Hematopoietic multipotent progenitor cell treated with erythropoietin and hydrocortisone succinate and interleukin-3 and kit ligand, for 15 days (in vitro differentiated cells): Measurements from ENCODE around the gene EYA4.

Experiments used
- DNase-seq: peaks from one replicate; pipeline ENCODE4 v3.0.0-alpha.2; 2015; ENCODE audit warnings: low spot score

Gene EYA4

DNA sequence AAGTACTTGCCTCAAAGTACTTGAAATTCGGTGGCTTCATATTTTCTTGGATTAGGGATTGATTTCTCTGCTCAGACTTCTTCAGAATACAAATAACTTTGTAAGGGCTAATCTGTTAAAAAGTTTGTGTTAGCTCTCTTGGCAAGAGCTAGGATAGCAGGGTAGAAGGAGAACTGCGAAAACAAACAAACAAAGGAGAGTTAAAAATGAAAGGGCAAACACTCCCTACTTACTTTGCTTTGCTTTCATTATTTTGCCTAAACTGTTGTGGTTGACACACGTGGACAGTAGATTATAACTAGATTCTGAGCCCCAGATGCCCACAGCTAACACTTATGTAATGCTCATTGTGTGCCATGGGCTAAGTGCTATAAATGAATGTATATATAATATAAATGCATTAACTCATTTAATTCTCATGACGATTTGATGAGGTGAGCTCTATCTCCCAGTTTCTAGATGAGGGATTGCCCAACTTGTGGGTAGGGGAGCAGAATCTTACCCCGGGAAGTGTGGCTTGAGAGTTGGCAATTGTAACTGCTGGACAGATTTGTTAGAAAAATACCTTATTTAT, 48.7 kb downstream of the EYA4 start:
- DNase-seq: no peak

DNA sequence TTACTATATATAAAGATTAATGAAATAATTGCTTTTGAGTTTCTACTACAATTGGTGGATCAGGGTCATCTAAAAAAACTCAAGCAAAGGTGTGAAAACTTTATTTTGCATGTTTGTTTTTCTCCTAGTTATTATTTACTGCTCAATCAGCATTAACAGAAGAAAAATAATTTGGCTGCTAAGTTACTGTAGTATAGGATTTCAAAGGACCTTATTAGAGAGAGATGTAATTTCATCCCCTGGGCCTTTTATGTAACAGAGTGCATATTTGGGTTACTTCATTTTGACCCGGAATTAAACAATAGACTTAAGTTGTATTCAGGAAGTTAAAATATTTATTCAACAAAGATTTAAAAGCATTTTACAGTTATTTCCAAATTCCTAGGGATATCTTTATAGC, 49.8 kb downstream of the EYA4 start:
- no peak for DNase-seq

DNA sequence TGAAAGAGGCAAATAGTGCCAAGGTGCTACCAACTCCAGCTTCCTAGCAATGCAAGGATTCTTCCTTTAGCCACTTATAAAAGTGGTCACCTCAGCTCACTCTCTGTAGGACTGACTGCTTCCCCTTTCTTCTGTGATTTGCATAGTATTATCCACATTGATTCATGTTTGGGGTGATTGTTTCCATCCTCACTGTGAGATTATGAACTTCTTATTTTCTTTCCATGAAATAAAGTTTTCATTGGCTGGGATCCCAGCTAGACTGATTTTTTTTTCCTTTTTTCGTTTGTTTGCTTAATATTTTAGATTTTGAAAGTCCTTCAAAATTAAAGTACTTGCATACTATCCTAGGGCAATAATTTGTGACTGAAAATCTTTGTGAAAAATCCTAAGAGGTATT, 50.5 kb downstream of the EYA4 start:
- DNase-seq: no peak

DNA sequence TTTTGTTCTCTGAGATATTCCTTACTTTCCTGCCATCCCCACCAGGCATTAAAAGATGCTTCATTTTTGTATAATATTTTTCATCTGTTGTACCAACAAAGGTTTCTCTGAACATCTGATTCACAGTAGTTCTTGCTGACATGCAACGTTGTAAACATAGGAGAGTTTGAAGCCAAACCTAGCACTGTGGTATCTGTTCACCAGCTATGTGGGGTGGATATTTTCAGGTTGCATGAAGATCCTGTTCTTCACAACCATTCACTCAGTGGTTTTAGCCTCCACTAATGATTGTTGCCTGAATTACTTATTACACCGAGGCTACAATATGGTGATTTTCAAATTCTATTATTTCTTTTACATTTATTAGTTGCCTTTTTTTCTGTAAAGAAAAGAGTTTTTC, 56.5 kb downstream of the EYA4 start:
- no peak for DNase-seq

DNA sequence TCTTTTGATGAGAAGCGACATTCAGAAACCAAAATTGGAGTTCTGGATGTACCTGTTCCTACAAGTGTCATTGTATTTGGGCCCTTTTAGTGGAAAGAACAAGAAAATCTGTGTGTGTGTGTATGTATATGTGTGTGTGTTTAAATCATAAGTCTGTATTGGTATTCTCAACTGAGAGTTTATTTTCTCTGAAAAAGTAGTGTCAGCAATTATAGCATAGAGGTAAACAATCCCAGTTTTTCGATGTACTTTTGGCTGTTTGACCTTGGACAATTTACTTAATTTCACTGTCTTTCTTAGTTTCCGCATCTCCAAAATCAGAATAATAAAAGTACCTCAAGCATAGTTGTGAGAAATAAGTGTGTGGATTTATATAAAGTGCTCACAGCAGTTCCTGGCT, 57.2 kb downstream of the EYA4 start:
- DNase-seq: no peak

DNA sequence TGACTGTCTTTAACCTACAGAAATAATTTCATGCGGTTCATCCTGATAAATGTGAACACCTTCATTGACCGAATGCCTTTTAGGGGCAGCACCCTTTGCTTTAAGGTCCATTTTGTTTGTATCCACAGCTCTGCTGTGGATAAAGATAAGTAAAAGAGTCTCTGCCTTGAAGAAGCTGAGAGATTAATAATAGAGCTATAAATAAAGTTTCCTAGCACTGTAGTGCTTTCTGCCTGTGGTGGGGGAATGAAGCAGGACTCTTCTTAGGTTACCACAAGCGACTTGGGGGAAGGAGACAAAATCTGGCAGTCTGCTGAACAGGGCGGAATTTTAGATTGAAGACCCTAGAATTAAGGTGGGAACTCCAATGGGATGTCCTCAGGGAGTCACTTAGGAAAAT, 57.6 kb downstream of the EYA4 start:
- DNase-seq: no peak

DNA sequence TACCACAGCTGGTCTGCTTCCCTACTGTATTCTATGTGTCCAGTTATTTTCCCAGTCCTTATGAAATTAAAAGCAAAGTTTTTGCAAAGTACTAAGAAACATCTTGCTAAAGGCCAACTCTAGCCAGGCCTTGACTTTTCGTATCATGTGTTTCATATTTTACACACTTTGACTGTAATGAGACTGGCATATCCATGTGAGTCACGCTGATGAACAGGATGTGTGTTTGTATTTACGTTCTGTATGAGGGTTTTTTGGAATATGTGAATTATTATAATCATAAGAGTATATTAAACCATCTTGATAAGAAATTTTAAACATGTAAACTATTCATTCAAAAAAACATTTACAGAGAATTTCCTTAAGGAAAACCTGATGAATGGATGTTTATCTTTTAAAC, 59.7 kb downstream of the EYA4 start:
- DNase-seq: no peak

DNA sequence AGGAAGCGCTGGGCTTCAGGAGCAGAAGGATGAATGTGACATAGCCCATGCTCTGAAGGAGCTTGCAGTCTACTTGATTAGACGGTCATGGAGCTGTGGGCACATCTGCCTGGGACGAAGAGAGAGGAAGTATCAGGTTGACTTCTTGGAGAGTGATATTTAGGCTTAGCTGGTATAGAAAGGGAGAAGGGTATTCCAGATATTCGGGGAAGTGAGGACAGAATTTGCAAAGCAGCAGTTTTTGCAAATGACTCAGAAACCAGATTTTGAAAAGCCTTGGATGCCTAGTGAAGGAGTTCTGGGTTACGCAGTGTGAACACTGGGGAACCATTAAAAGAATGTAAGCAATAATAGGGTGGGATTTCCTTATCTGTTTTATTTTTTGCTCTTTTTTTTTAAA, 60.7 kb downstream of the EYA4 start:
- DNase-seq: no peak

DNA sequence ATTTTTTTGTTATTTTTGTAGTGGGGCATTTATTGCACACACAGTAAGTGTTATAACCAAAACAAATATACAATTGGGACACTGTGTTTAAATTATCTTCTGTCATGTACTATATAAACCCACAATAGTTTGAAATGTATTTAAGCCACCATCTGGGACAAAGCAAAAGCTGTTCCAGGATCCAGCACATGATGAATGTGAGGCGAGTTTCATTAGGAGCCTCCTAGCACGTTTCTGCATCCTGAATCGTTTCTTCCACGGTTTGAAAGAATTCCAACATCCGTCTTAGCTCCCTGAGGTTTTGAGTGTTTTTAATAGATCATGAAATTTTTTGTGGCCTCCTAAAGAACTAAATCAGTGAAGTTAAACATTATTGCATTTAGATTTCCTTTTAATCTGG, 65.8 kb downstream of the EYA4 start:
- DNase-seq: no peak

DNA sequence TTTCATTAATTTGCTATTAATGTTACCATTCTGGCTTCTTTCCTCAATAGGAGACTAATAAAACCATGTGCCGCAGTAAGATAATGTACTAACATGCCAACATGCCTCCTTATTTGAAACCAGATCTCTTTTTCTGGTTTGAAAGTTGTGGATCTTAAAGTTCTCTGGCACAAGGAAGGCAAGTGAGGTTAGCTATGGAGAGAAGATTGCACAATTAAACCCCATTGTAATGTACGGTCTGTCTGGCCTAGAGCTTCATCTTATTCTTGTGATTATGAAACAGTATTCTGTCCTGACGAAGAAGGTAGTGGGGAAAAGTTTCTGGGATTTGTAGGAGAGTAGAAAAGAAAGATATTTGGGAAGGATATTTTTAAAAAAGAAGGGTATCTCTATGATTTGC, 68.4 kb downstream of the EYA4 start:
- no peak for DNase-seq

DNA sequence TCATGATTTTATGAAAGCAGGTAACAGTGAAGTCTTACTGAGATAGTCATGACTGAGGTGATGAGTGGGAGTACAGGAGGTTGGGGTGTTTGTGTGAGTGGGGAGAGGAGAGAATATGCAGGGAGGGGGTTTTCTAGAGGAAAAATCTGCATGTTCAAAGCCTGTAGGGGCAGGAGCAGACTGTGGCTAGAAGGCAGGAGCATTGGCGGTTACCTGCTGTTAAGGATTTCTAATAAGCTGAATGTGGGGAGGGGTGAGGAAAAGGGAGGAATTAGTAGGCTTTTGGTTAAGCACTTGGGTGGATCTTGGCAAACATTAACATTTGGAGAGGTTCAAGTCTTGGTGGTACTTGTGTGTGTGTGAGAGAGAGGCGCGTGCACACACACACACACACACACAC, 70.8 kb downstream of the EYA4 start:
- no peak for DNase-seq

DNA sequence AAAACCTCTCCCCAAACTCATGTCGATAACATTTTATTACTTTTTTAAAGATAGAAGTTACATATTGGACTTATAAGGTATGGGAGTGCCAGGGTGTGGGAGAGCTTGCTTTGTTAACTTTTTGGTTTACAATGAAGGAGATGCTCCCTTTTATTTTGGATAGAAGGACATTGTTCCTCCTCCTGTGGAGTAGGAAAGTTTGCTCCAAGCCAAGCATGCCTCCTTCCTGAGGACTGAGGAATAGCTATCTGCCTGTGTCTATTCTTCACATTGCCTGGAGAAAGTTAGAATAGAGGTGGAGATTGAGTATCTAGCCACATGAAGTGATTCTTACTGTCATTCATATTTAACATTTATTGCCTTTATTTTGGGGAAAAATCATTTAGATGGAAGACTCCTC, 71.9 kb downstream of the EYA4 start:
- no peak for DNase-seq

DNA sequence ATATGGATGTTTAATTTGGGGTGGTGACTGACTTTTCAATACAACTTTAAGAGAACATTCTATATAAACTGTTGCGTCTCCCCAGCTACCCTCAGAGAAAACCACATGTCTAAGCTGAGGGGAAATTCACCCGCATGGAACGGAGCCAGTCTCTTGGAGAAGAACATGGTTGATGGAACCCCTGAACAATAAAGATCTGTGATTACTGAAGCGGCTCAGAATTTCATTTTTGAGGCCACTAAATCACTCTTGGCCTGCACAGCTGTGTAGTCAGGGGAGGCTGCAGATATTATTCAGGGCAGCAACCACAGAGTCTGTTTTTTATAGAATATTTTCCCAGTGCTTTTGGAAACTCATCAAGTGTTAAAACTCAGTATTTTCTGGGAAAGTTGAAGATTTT, 73.8 kb downstream of the EYA4 start:
- DNase-seq: no peak

DNA sequence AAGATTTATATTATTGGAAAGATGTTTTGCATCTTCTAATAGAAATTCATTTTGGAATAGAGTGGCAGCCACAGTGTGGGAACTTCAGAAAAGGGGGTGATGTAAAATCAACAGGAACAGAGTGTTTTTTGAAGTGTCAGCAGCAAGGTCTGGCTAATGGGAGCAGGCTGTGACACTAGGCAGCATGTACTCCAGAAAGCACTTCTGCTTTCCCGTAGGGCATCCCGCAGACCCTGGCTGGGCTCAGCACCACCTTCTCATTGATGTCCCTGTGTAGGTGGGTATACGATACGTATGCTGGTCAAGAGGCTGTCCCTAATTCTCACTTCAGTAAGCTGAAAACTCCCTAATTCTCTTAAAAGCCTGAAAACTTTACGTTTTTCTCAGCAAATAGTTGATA, 74.7 kb downstream of the EYA4 start:
- no peak for DNase-seq

DNA sequence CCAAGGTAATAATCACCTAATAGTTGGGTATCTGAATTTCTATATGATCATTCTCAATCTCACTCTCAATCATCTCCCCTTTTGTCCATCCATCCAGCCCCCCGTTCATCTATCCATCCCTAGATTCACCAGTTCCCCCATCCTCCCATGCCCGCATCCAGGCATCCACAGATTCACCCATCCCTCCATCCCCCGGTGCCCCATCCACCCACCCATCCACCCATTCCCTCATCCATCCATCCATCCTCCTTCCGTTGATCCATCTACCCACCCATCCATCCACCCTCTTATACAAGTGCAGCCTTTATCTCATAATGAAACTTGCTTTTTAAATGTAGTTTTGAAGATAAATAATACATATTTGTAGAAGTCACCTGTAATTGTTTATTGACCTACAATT, 76.5 kb downstream of the EYA4 start:
- no peak for DNase-seq

DNA sequence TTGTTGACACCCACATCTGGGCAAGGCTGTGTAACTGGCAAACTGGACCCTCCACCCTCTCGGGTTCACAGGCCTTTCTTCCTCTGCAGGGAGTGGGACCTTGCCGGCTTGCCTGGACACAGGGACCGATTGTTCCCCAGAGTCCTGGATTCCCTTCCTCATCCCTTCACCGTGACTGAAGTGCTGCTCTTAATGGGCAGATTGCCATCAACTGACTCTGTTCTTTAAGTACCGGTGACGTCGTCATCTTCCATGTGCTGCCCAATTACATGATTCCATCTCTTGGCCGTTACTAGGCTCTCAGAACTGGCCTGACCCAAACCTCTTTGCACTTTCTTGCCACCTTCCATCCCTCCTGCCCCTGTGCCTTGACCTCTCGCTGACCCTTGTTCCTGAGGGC, 85.4 kb downstream of the EYA4 start:
- no peak for DNase-seq

DNA sequence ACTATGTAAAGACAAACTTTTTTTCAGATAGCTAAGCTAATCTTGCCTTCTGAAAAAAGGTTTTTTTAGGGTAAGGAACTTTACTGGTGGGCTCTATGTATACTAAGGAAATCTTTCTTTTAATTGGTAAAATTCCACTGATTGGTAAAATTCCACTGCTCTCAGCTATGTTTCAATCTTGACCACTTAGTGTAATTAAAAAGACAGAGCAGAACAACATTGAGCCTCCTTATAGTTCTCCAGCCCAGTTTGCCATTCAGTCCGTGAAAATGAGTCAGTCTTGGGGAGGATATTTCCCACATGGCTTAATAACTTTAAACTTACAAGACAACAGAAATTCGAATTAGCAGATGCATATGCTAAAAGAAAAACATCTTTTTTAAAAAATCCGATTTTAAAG, 92.7 kb downstream of the EYA4 start:
- DNase-seq: no peak

DNA sequence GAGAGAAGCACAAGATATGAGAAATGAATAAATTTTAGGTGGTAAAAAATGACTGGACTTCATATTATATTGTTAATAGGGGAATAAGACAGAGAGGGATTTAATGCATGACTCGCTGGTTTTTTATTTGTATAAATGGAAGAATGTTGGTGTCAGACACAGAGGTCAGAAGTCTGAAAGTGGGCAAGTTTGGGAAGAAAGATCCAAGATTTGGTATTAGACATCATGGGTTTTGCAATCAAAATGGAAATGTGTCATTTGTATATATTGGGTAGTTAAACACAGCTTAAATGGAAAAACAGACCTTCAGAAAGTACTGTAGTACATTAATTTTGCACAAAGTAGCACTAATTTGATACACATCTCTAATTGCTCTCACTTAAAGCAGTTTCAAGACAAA, 96.2 kb downstream of the EYA4 start:
- DNase-seq: no peak

DNA sequence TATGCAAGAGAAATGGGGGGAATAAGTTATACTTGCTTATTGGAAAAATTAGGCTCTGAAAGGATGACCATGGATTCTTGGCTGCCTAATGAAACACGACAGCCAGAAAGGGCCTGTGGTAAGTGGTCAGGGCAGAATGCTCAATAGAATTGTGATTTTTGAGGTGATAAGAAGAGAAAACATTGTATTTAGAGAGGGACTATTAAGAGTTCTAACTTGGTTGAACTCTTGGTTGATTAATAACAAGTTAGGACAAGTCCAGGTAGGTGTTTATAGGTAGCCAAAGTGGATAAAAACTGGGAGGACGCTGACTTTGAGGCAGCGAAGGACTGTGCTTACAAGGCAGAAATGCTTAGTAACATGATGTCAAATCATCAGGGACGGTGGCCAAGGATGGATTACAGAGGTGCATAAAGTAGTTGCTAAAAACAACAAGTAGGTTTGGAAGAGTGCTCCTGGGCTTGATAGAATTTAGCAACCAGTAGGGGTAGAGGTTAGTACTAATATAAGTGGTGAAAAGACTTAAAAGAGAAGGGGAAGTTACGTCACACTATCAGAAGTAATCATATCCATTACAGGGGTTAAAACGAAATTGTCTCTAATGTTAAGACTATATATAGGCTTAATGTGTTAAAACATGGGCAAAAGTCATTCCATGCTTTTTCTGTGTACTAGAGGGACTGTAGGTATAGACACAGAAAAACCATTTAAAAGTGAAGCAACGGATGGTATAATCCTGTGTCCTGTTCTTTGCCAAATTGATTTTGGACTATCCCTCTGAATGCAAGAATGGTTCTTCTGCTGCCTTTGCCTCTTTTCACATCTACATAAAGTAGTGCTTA, 98.6 kb downstream of the EYA4 start:
- no peak for DNase-seq

DNA sequence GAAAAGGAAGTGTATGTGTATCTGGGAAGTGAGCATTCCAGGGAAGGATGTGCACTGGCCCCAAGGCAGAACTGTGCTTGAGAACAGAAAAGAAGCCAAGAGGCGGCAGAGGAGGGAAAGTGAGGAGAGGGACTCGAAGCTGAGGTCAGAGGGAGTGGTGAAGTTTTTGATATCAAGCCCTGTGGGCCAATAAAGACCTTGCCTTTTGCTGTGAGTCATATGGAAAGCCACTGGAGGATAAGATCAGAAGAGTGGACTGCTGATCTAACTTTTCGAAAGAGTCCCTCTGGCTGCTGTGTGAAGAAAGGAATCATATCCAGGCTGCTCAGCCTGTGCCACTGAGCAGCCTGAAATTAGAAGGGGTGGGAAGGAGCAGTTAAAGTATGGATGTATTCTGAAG, 99.4 kb downstream of the EYA4 start:
- DNase-seq: no peak

DNA sequence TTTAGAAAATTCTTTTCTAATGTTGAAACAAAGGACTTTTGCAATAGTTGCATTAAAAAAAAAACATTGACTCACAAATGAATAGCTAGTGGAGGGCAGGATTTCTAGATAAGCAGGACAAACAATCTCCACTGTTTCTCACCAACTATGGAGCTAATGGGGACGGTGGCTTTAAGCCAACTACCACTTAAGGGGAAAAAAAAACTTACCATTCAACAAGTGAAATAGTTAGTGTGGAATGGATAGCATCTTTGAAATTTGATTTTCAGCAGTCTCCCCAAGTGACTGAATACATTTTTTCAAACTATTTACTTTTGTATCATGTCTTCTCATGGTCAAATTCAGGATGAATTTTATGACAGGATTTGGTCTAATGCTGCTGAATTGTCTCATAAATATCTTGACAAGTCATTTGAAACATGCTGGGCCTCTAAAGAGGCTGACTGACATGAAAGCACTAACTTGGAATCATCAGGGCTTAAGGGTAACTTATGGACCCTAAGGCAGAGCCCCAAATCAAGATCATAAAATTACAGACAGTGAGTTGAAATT, 100.5 kb downstream of the EYA4 start:
- DNase-seq: no peak

DNA sequence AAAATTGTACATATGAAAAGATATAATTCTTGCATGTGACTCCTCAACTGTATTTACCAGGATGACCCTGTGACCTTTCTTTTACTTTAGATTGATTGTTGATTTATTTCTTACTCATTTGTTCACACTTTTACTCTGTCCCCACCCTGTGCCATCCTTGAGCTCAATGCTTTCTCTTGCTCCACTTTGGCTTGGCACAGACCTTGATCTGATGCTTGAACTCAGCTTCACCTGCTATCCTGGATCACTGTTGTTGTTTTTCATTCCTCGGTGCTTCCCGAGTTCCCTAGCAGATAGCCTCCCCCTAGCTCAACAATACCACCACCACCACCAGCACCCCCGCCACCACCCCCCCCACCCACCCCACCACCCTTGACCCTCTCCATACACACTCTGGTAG, 102.1 kb downstream of the EYA4 start:
- DNase-seq: no peak

DNA sequence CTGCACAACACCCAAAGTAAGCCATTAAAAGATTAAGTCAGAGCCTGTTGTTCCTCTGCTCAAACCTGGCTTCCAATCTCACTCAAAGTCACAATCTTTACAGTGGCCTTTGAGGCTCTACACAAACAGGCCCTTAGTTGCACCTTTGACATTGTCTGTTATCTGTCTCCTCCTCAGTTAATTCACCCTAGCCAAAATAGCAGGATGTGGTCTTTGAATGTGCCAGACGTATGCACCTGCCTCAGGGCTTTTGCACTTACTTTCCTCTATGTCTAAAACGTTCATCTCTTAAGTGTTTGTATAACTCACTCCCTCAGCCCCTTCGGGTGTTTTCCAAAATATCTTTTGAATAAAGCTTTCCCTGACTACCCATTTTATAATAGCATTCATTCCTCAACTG, 107.7 kb downstream of the EYA4 start:
- DNase-seq: no peak

DNA sequence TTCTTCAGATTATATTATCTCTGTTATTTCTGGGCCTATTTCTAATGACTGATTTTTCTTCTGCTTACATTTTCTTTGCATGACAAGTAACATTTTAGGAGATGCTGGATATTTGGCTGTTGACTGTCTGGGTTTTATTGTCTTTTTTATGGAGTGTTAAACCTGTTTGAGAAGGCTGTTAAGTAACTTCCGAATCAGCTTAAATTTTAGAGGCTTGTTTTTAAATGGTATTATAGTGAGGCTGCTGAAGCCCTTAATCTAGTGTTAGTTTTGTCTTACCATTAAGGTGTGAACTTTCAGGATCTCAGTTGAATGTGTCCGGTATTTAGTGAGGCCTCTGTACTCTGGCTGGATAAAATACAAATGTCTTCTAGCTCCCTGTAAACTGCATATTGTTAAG, 109.8 kb downstream of the EYA4 start:
- no peak for DNase-seq
